Measurements from ENCODE around the gene PCSK4. TPM values are rescaled to one million over a fixed set of nuclear protein-coding genes. Genes with fewer than 3 reads are reported as not detected.

Gene PCSK4
- total and polyA plus RNA-seq, 2 donors (not counting 3 experiments of a cell fraction or from before 2014, with no cell fraction given): 1.2 to 1.7 TPM

DNA sequence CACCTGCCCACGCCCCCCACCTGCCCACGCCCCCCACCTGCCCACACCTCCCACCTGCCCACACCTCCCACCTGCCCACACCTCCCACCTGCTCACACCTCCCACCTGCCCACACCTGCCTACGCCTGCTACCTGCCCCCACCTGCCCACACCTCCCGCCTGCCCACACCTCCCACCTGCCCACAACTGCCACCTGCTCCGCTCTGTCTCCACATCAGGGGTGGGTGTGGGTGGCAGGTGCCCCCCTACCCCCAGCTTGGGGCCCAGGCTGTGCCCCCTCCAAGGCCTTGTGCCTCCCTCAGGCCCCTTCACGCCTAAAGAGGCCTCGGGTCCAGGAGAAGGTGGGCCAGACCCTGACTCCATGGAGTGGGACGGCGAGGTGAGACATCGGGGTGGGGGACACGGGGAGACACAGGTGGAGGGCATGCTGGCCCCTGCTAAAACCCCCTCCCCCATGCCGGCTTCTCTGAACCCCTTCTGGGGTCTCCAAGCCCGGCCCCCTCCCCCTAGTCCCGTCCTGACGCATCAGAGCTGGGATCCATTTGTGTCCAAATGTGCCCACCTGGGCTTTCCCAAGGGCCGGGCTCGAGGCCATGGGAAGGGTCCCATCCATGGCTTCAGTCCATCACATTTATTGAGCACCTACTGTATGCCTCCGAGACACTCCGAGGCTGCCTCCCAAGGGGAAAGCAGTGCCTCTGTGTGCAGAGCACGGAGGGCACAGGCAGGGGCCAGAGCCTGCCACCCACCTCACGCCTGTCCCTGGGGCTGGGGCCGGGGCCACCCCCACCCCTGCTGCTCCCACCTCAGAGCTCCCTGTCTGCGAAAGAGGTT is 38.7 kb upstream of the PCSK4 start:
- FAIRE-seq: no peak

DNA sequence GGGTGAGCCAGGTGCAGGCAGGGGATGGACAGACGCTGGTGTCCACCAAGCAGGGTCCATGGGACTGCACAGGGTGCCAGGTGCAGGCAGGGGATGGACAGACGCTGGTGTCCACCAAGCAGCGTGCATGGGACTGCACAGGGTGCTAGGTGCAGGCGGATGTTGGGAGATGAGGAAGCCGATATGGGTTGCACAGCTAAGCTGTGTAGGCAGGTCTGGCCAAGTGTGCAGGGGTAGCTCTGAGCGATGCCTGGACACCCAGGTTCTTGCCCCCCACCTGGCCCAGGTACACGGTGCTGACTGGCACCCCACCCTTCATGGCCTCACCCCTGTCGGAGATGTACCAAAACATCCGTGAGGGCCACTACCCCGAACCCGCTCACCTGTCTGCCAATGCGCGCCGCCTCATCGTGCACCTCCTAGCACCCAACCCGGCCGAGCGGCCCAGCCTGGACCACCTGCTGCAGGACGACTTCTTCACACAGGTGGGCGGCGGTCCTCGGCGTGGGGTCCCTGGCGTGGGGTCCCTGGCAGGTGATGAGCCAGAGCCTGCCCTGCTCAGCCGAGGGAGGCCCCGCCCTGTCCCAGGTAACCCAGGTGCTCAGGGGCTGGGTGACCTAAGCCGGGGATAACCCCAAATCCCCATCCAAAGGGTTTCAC is 37.6 kb upstream of the PCSK4 start:
- Histone ChIP-seq H3K36me3 (ENCODE audit: control insufficient read depth in 2 of 2, extremely low read depth in 1 of 2, insufficient read depth in 2 of 2, low read length in 2 of 2) (no peaks in the 10 kb centered on the region), H3K4me2 (ENCODE audit: insufficient read depth, low read length) (no peak overlapping the region), H3K4me3 (replicated peaks in 1 of 3; ENCODE audit: insufficient read depth in 1 of 3, low read depth in 1 of 3, low read length in 3 of 3) (no peak overlapping the region), H3K9me1 (replicated peaks; ENCODE audit: control insufficient read depth, extremely low read depth, insufficient read depth, low read length) (no peaks in the 10 kb centered on the region), H3K9me3 (replicated peaks; ENCODE audit: control insufficient read depth, insufficient read depth, low read length) (no peaks in the 10 kb centered on the region), H3K9ac (replicated peaks; ENCODE audit: extremely low read depth, insufficient read depth, low read length) (no peak overlapping the region), H3K27me3 (ENCODE audit: control insufficient read depth in 2 of 2, insufficient read depth in 2 of 2, low read length in 2 of 2) (peaks cover 9 to 12% of the 10 kb centered on the region in 2 experiments), H4K20me1 (replicated peaks; ENCODE audit: control insufficient read depth, extremely low read depth, insufficient read depth, low read length) (no peaks in the 10 kb centered on the region), H2AFZ (ENCODE audit: low read depth, low read length) (no peak overlapping the region), H3K79me2 (ENCODE audit: control insufficient read depth, insufficient read depth, low read length) (no peaks in the 10 kb centered on the region), H3K27ac (ENCODE audit: insufficient read depth, low read depth, low read length) (no peak overlapping the region), H3K4me1 (ENCODE audit: control insufficient read depth, extremely low read depth, insufficient read depth, low read length) (no peaks in the 10 kb centered on the region)
- CTCF ChIA-PET: interaction anchor here (1.4 kb wide), 1 partner anchor 18 kb away, joined by 6 read pairs; no protein-coding TSS in a partner anchor
- dilution Hi-C loops (cut with MboI; ENCODE audit: extremely low pct_ligation_motif_present, low sequenced_read_pairs) (no loop called here), intact Hi-C loops (cut with micrococcal nuclease) (no loop called here)
- FAIRE-seq: no peak
- BruUV-seq (replicated peaks): no TSS peak
- no peak for DNase-seq (ENCODE audit: low read depth, low spot score)
- POLR2A ChIA-PET: interaction anchor here (0.6 kb wide), 1 partner anchor 347 kb away, joined by 7 read pairs; no protein-coding TSS in a partner anchor
- TF ChIP-seq, protein P1, sequence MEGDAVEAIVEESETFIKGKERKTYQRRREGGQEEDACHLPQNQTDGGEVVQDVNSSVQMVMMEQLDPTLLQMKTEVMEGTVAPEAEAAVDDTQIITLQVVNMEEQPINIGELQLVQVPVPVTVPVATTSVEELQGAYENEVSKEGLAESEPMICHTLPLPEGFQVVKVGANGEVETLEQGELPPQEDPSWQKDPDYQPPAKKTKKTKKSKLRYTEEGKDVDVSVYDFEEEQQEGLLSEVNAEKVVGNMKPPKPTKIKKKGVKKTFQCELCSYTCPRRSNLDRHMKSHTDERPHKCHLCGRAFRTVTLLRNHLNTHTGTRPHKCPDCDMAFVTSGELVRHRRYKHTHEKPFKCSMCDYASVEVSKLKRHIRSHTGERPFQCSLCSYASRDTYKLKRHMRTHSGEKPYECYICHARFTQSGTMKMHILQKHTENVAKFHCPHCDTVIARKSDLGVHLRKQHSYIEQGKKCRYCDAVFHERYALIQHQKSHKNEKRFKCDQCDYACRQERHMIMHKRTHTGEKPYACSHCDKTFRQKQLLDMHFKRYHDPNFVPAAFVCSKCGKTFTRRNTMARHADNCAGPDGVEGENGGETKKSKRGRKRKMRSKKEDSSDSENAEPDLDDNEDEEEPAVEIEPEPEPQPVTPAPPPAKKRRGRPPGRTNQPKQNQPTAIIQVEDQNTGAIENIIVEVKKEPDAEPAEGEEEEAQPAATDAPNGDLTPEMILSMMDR (IDR thresholded peaks at IDR 0.05; ENCODE audit: extremely low read depth in 1 of 2, insufficient read depth in 1 of 2, low read depth in 1 of 2, low read length in 2 of 2): no peak
- TF ChIP-seq POLR2A (IDR thresholded peaks at IDR 0.05; ENCODE audit: low read depth, low read length) (no peak), JUN (IDR thresholded peaks at IDR 0.05; ENCODE audit: borderline replicate concordance, insufficient read depth, insufficient read length, low read depth) (no peak), POLR2AphosphoS5 (IDR thresholded peaks at IDR 0.05; ENCODE audit: insufficient read depth, low read depth, low read length) (no peak), EZH2 (IDR thresholded peaks at IDR 0.05; ENCODE audit: borderline replicate concordance, low read depth, low read length, severe bottlenecking) (no peak), GATA2 (IDR thresholded peaks at IDR 0.05; ENCODE audit: insufficient read depth, insufficient read length, low read depth, low read length) (no peak), FOS (IDR thresholded peaks at IDR 0.05; ENCODE audit: borderline replicate concordance, insufficient read depth, low read length) (no peak), MYC (IDR thresholded peaks at IDR 0.05; ENCODE audit: low read depth, low read length) (no peak)
- TF ChIP-seq, protein P2, sequence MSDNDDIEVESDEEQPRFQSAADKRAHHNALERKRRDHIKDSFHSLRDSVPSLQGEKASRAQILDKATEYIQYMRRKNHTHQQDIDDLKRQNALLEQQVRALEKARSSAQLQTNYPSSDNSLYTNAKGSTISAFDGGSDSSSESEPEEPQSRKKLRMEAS (IDR thresholded peaks at IDR 0.05; ENCODE audit: insufficient read depth, insufficient read length): no peak

More for the DNA sequence above, 38.7 kb upstream of the PCSK4 start:
- H4K20me1 ChIP-seq (replicated peaks; ENCODE audit: control insufficient read depth, extremely low read depth, insufficient read depth, low read length): no peaks in the 10 kb centered on the region
- no peaks in the 10 kb centered on the region for H3K9me1 ChIP-seq (replicated peaks; ENCODE audit: control insufficient read depth, extremely low read depth, insufficient read depth, low read length)
- POLR2A ChIA-PET: no interaction called here
- dilution Hi-C loops (cut with MboI; ENCODE audit: extremely low pct_ligation_motif_present, low sequenced_read_pairs) (no loop called here), intact Hi-C loops (cut with micrococcal nuclease) (no loop called here)
- no peaks in the 10 kb centered on the region for H3K9me3 ChIP-seq (replicated peaks; ENCODE audit: control insufficient read depth, insufficient read depth, low read length)
- no peak for DNase-seq (ENCODE audit: low read depth, low spot score)
- H2AFZ ChIP-seq (ENCODE audit: low read depth, low read length): no peak overlapping the region
- peaks cover 7 to 10% of the 10 kb centered on the region in 2 experiments for H3K27me3 ChIP-seq (ENCODE audit: control insufficient read depth in 2 of 2, insufficient read depth in 2 of 2, low read length in 2 of 2)
- no peaks in the 10 kb centered on the region for H3K36me3 ChIP-seq (ENCODE audit: control insufficient read depth in 2 of 2, extremely low read depth in 1 of 2, insufficient read depth in 2 of 2, low read length in 2 of 2)
- no peak overlapping the region for H3K9ac ChIP-seq (replicated peaks; ENCODE audit: extremely low read depth, insufficient read depth, low read length)
- H3K4me1 ChIP-seq (ENCODE audit: control insufficient read depth, extremely low read depth, insufficient read depth, low read length): no peaks in the 10 kb centered on the region
- no TSS peak for BruUV-seq (replicated peaks)
- no peak overlapping the region for H3K27ac ChIP-seq (ENCODE audit: insufficient read depth, low read depth, low read length)
- H3K4me2 ChIP-seq (ENCODE audit: insufficient read depth, low read length): no peak overlapping the region
- no peak for TF ChIP-seq EZH2 (IDR thresholded peaks at IDR 0.05; ENCODE audit: borderline replicate concordance, low read depth, low read length, severe bottlenecking)
- CTCF ChIA-PET: no interaction called here
- no peak overlapping the region for H3K4me3 ChIP-seq (replicated peaks in 1 of 3; ENCODE audit: insufficient read depth in 1 of 3, low read depth in 1 of 3, low read length in 3 of 3)
- no peaks in the 10 kb centered on the region for H3K79me2 ChIP-seq (ENCODE audit: control insufficient read depth, insufficient read depth, low read length)

Data from endothelial cell of umbilical vein (primary cell).